AG09309 (cell line): ENCODE data around the gene WAC.

Source experiments
- DNase-seq: peaks from one replicate; pipeline ENCODE4 v3.0.0-alpha.2; 2010; ENCODE audit warnings: low read depth
- H3K4me3 ChIP-seq: 2 replicates; pipeline ENCODE4 v1.5.1; 2011; ENCODE audit warnings: mild to moderate bottlenecking, low read depth, low read length, moderate library complexity; ENCODE audit not compliant: control insufficient read depth
- TF ChIP-seq, protein P1 (sequence below): IDR thresholded peaks from 2 replicates; pipeline ENCODE4 v1.5.1; 2011; ENCODE audit warnings: mild to moderate bottlenecking, low read depth, low read length, inconsistent platforms; ENCODE audit not compliant: insufficient read depth, control insufficient read depth; ENCODE audit errors: missing control alignments

Gene WAC

DNA sequence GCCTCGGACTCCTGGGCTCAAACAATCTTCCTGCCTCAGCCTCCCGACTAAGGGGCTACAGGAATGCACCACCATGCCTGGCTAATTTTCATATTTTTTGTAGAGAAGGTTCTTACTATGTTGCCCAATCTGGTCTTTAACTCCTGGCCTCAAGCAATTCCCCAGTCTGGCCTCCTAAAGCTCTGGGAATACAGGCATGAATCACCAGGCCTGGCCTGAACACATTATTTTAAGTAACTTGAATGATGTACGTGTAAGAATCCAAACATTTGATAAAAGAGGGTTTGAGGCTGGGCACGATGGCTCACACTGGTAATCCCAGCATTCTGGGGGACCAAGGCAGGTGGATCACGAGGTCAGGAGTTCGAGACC lies 131.4 kb downstream of the WAC start:
- H3K4me3 ChIP-seq: no peak overlapping the region
- DNase-seq: peak; percentile 50
- TF ChIP-seq, protein P1, sequence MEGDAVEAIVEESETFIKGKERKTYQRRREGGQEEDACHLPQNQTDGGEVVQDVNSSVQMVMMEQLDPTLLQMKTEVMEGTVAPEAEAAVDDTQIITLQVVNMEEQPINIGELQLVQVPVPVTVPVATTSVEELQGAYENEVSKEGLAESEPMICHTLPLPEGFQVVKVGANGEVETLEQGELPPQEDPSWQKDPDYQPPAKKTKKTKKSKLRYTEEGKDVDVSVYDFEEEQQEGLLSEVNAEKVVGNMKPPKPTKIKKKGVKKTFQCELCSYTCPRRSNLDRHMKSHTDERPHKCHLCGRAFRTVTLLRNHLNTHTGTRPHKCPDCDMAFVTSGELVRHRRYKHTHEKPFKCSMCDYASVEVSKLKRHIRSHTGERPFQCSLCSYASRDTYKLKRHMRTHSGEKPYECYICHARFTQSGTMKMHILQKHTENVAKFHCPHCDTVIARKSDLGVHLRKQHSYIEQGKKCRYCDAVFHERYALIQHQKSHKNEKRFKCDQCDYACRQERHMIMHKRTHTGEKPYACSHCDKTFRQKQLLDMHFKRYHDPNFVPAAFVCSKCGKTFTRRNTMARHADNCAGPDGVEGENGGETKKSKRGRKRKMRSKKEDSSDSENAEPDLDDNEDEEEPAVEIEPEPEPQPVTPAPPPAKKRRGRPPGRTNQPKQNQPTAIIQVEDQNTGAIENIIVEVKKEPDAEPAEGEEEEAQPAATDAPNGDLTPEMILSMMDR: no peak

DNA sequence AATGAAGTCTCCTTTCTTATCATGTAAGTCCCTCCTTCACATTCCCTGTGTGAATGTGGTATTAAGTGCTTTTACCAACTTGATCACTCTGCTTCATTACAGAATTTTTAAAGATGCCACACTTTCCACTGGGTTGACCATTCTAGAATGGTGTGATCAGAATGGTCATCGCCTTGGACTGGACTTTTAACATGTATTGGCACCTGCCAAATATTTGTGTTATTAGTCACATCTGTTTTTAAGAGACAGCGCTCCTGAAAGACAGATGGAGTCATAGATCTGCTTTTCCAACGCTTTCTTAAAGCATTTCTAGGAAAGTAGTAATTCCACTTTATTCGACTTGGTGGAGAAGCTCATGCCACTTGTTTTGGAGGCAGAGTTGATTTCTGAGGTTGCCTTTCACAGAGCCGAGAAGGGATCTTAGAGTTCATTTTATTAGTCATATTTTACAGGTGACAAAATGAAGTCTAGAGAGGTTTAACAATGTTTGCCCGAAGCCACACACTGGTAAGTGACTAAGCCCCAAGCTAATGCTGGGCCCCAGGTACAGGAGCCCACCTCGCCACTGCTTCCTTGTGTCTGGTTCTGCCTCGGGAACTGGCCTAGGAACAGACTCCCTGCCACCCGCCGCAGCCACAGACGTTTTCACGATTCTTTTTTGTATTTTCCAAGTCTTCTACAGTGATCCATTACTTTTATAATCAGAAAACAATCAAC lies 134.0 kb downstream of the WAC start:
- no peak for DNase-seq
- no peak overlapping the region for H3K4me3 ChIP-seq
- TF ChIP-seq, protein P1: no peak

DNA sequence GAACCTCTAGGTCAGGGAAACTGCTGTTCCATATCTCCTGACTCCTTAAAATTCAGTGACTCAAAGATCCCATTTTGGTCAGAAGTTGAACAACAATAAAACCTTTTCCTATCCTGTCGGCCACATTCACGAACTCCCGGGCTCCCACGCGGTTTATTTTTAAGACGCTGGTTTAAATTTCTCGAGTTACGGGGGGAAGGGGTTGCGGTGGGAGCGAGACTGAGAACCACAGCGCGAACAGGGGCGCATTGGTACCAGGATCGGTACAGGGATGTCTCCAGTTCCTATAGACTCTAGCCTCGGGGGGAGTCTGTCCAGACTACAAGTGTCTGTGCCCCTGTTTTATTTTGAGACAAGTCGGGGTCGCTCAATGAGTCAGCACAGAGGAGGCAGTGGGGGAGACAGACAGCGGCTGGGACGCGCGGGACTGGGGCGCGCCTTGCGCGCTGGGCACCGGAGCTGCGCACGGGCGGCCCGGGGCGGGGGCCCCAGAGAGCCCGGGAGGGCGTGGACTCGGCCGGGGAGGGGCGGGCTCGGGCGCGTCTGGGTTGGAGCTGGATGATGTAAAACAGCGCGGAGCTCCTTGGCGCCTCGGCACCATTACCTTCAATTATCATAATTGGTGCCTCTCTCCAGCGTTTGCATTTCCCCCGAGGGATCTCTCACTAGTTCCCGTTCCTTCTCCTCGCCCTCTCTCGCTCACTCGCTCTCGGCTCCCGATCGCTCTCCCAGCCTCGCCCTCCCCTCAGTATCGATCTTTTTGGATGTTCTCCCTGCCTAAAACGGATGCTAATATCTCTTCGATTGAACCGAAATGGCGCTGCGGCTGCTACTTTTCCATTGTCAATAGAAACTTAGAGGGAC lies 135.7 kb downstream of the WAC start:
- H3K4me3 ChIP-seq: peak overlapping the region; percentile 20
- DNase-seq: no peak

DNA sequence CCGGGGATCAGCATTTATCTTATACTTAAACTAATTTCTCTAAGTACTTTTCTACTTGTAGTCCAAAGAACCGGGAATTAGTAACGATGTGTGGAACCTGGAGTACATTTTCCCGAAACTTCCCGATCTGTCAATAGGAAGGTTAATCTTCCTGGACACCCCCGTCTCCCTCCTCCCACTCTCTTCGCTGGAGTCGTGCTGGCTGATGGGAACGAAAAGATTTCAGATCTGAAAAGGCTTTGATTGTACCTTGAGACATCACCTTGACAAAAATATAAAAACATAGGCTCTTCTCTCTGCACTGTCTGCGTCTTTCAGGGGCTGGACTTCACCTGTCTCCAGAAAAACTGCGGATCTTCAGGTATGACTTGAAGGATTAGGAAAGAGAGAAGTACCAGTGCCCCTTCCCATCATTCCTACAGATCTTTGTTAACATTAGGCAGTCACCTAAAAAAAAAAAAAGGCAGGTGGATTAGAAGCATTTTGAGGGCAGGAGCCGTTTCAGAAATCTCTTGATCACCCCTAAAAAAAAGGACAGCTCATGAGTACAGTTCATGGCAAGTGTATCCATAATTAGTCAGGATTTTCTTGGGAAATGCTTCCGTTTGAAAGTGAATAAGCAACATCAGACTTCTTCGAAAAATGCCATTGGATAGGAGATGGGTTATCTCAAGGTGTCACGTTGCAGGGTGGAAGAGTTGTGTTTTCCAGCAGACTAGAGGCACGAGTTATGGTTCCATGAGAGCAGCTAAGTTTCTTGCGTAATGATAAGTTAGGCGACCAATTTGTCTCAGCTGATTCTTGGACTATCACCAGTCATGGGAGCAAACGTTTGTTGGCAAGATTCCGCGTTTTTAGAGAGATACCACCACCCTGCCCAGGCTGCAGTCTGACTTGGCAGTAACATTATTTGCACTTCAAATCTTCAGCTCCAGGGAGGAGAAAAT lies 136.6 kb downstream of the WAC start:
- no peak for DNase-seq
- H3K4me3 ChIP-seq: no peak overlapping the region
- TF ChIP-seq, protein P1: no peak

More for the DNA sequence above, 135.7 kb downstream of the WAC start:
- TF ChIP-seq, protein P1: no peak
